ENCODE measurements around the gene INTS7. TPM values are rescaled to one million over a fixed set of nuclear protein-coding genes. Genes with fewer than 3 reads are reported as not detected.

Gene INTS7, protein sequence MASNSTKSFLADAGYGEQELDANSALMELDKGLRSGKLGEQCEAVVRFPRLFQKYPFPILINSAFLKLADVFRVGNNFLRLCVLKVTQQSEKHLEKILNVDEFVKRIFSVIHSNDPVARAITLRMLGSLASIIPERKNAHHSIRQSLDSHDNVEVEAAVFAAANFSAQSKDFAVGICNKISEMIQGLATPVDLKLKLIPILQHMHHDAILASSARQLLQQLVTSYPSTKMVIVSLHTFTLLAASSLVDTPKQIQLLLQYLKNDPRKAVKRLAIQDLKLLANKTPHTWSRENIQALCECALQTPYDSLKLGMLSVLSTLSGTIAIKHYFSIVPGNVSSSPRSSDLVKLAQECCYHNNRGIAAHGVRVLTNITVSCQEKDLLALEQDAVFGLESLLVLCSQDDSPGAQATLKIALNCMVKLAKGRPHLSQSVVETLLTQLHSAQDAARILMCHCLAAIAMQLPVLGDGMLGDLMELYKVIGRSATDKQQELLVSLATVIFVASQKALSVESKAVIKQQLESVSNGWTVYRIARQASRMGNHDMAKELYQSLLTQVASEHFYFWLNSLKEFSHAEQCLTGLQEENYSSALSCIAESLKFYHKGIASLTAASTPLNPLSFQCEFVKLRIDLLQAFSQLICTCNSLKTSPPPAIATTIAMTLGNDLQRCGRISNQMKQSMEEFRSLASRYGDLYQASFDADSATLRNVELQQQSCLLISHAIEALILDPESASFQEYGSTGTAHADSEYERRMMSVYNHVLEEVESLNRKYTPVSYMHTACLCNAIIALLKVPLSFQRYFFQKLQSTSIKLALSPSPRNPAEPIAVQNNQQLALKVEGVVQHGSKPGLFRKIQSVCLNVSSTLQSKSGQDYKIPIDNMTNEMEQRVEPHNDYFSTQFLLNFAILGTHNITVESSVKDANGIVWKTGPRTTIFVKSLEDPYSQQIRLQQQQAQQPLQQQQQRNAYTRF
- 10 to 100 TPM in 3 of 4 donors, 1 to 10 TPM in 1; 8.5 to 26.2 (median 11.4) TPM for total RNA-seq

DNA sequence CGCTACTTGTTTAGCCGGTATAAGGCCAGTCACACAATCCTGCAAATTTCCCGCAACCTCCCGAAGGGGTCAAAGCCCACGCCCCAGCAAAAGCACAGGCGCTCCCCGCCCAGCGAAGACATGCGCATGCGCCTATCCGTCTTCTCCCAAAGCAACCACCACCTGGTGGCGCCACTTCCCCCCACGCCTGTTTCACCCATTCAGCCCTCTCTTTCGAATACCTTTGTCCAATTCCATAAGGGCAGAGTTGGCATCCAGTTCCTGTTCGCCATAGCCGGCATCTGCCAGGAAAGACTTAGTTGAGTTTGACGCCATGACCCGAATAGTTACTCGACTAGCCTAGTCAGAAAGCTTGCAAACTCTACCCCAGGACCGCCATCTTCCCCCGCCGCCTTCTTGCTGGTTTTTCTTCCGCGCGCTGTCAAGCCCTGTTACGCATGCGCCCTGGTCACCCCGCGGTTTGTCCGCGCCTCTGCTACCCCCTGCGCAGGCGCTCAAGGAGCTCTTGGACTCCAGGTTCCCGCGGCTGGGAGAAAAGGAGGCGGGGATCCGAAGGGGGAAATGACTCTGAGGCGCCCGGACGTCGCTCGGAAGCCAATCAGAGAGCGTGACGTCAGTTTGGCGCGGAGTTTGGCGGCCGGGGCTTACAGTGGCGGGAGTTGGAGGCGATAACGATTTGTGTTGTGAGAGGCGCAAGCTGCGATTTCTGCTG is at the start of gene INTS7, which contains the start of gene DTL:
INTS7 (minus strand) TSS at position 435 of the 712 bp plus-strand sequence; CDS start at position 315, 120 bp downstream.
DTL (plus strand) TSS at position 626 of the 712 bp plus-strand sequence. CDS start 143 bp downstream, outside the sequence.
- Histone ChIP-seq H3K27ac (peak within 1 kb of the TSS; percentile 92), H3K36me3 (no peaks in the 10 kb centered on the region), H3K4me3 (peak within 1 kb of the TSS; percentile 57 to 62), H3K9me3 (no peaks in the 10 kb centered on the region), H3K4me1 (peaks cover 4% of the 10 kb centered on the region in 2 donors), H3K27me3 (peaks cover 0 to 3% of the 10 kb centered on the region in 2 donors)
- intact Hi-C loops (cut with DNase I; ENCODE audit: low total_unique reads), result loop anchor here (5.0 kb wide), 1 partner anchor 1217 kb away; no protein-coding TSS in a partner anchor
- peak; percentile 98 to 99 for DNase-seq
- TF ChIP-seq POLR2A (IDR thresholded peaks at IDR 0.05), result peak in 1 of 2 donors; percentile 52
- peak; percentile 81 to 97 (median 90) for TF ChIP-seq CTCF (IDR thresholded peaks at IDR 0.05)

GRCh38 chr1:212082765-212083406 is 47.5 kb upstream of the INTS7 start:
- H3K36me3 ChIP-seq, result no peaks in the 10 kb centered on the region
- TF ChIP-seq CTCF (IDR thresholded peaks at IDR 0.05) (no peak), POLR2A (IDR thresholded peaks at IDR 0.05) (no peak)
- intact Hi-C loops (cut with DNase I; ENCODE audit: low total_unique reads), result no loop called here
- H3K27me3 ChIP-seq, result no peaks in the 10 kb centered on the region
- H3K27ac ChIP-seq, result no peak overlapping the region
- no peaks in the 10 kb centered on the region for H3K9me3 ChIP-seq
- no peak for DNase-seq
- H3K4me3 ChIP-seq, result no peak overlapping the region
- no peaks in the 10 kb centered on the region for H3K4me1 ChIP-seq

GRCh38 chr1:212078826-212079225 is 43.5 kb upstream of the INTS7 start:
- TF ChIP-seq CTCF (IDR thresholded peaks at IDR 0.05) (no peak), POLR2A (IDR thresholded peaks at IDR 0.05) (no peak)
- Histone ChIP-seq H3K9me3 (no peaks in the 10 kb centered on the region), H3K4me1 (no peaks in the 10 kb centered on the region), H3K27me3 (no peaks in the 10 kb centered on the region), H3K4me3 (no peak overlapping the region), H3K27ac (no peak overlapping the region), H3K36me3 (no peaks in the 10 kb centered on the region)
- intact Hi-C loops (cut with DNase I; ENCODE audit: low total_unique reads), result no loop called here
- DNase-seq, result no peak

- intact Hi-C loops (cut with DNase I; ENCODE audit: low total_unique reads), result no loop called here
- TF ChIP-seq POLR2A (IDR thresholded peaks at IDR 0.05) (no peak), CTCF (IDR thresholded peaks at IDR 0.05) (no peak)
- no peaks in the 10 kb centered on the region for H3K4me1 ChIP-seq
- DNase-seq, result no peak
- H3K36me3 ChIP-seq, result no peaks in the 10 kb centered on the region
- H3K27ac ChIP-seq, result no peak overlapping the region
- H3K4me3 ChIP-seq, result no peak overlapping the region
- no peaks in the 10 kb centered on the region for H3K27me3 ChIP-seq
- no peaks in the 10 kb centered on the region for H3K9me3 ChIP-seq
Measured at GRCh38 chr1:212077028-212077427, 41.7 kb upstream of the INTS7 start.
